GM21723 (cell line): Measurements from ENCODE around the gene TENM4.

Experiments
- ATAC-seq: cut with Tn5 transposase; IDR thresholded peaks from one replicate; pipeline ENCODE4 v1.9.1; 2021; ENCODE audit warnings: mild to moderate bottlenecking, moderate library complexity; ENCODE audit not compliant: unreplicated experiment

The TENM4 gene

DNA sequence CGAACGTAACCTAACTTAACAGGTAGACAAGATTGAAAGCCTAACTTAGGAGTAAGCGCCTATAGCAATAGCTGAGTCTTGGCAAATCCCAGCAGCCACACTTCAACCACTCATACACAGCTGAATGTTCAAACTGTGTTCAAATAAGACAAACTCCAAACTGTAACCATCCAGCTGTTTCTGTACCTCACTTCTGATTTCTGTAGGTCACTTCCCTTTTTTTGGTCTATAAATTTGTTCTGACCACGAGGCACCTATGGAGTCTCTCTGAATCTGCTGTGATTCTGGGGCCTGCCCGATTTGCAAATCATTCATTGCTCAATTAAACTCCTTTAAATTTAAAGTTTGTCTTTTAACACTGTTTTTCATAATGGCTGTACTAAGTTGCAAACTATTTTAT is 8.2 kb upstream of the TENM4 start:
- no peak for ATAC-seq

GRCh38 chr11:79447038-79447786 is 6.4 kb upstream of the TENM4 start:
- no peak for ATAC-seq

- no peak for ATAC-seq
These were observed 4.1 kb upstream of the TENM4 start for GRCh38 chr11:79444923-79445322.

DNA sequence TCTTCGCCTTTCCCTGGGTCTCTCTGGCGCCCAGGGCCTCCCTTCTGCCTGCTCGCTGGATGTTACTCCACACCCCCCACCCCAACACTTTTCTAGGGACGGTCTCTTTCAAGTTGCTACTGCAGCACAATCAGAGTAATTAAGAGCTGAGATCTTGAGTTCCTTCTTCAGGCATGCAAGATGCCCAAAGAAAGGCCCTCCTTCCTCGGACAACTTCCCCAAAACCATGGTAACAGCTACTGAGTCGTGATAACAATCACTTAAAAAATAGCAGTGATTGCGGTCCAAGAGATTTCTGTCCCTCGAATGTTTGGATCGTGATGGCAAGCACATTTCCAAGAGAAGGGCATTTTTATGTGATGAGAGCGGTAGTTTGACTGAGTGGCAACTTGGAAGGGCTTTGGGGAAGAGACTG is 638 bp upstream of the TENM4 start:
- ATAC-seq, result no peak

GRCh38 chr11:79439886-79440570 is 802 bp downstream of the TENM4 start:
- ATAC-seq, result no peak

- no peak for ATAC-seq
These were observed 1.4 kb downstream of the TENM4 start for GRCh38 chr11:79439410-79439885.

DNA sequence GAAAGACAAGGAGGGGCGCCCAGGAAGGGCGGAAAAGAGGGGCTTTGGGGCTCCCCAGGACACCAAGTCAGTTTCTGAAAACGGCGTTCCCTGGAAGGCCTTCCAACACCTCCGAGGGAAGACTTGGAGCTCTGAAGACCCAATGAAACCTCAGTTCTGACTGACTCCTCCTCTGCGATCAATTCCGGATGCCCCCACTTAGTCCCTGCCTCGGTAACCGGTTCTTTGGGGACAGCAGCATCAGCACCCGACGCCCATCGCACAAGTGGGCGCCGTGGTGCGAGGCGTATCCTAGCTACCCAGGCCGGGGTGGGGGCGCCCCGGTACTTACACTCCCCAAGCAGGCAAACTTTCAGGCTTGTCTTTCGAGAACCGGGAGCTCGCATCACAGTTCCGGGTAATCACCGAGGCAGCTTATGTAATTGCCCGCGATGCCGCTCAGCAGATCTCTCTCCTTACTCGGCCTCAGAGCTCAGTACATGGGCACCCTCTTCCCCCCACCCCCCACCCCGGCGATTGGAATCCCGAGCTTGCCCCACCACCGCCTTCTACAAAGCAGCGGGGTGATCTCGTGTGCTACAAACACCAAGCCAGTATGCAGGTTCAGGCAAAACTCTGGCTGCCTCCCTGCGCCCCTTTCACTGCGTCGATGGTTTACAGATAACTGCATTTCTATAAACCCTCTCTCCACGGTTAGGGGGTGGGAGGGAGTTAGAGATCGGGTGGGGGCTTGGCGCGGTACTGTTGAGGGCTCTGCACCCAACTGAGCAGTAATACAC is 2.0 kb downstream of the TENM4 start:
- no peak for ATAC-seq

DNA sequence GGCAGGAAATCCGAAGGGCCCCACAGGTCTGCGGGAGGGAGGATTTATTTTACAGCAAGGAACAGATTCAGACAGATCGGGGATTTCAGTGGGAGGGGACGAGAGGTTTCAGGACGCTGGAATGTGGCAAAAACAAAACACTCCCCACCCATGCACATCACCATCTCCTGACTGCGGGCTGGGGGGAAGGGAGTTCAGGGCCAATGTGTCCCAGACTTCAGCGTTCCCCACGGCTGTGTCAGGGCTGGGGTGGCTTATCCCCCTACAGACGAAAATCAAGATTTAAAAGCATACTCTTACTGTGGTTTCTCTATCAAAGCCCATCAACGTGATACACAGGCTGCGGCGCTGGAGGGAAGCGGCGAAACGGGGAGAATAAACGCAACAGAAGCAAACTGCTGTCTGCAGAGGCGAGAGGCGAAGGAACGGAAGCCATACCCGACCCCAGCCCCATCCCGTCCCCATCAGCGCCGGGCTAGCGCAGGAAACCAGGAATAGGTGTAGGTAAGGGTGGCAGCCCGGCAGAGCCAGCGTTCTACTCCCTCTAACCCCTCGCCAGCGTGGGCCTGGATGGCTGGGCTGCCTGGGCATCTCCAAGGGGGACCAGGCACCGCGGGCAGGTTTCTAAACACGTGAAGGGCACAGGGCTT is 2.7 kb downstream of the TENM4 start:
- ATAC-seq, result no peak

GRCh38 chr11:79437278-79437980 is 3.4 kb downstream of the TENM4 start:
- no peak for ATAC-seq

DNA sequence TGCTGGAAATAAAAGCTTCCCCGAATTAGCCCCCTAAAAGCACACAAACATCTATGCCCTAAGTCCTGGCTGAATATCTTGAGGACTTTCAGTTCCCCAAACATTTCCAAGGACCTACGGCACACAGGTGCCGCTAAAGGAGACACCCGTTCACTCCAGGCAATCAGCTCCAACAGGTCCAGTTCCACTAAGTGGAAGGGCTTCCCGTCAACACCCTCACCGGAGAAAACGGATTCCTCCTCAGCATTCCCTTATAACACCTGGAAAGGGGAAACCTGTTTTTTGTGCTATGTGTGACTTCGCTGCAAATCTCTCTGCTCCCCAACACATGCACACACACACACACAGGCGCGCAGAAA is 3.9 kb downstream of the TENM4 start:
- ATAC-seq, result no peak

- ATAC-seq, result no peak
These were observed 6.5 kb downstream of the TENM4 start for GRCh38 chr11:79434283-79434682.

DNA sequence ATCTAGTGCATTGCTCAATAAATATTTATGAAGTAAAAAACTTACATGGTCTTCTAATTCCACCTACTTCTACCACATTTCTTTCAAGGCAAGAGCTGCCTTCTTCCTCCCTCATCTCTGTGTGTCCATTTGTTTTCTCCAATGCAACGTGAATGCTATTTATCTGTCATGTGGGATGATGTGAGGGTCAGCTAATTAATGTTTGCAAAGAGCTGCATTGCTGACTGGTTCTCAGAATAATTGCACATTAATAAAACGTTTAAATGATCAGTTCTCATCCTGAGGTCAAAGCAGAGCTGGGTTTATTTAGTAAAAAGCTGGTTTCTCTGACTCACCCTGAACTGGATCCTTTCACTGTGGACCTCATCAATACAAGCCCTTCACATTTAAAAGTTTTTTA is 8.7 kb downstream of the TENM4 start:
- ATAC-seq, result no peak

DNA sequence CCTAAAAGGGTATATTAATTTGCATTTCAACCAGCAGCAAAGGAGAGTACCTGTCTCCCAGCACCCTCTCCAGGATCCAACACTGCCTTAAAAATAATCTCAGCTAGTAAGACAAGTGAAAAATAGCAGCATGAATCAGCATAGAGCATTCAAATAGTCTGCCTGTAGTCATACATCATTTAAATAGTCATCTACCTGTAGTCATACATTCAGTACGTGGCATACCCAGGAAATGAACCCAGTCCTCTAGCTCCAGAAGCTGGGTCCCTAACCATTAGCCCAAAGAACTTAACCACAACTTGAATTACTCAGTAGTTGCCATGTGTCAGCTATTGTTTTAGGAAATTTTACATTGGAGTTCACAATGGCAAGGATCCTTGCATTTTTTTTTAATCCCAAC is 9.3 kb downstream of the TENM4 start:
- ATAC-seq, result no peak

DNA sequence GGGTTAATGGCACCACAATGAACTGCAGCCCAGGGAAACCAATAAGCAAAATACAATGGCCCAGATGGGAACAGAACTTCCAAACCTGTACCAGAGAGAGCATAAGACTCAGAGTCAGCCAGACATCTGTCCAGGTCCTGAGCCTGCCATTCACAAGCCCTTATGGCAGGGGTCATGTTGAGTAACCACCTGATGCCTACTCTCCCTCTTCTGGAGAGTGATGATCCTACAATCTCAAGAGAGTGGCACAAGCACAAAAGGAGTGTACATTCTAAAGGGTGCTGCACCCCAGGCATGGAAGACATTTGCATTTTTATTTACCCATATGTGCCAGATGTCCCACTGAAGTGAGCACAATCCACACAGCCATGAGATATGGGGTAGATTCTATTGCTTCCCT is 10.6 kb downstream of the TENM4 start:
- no peak for ATAC-seq

DNA sequence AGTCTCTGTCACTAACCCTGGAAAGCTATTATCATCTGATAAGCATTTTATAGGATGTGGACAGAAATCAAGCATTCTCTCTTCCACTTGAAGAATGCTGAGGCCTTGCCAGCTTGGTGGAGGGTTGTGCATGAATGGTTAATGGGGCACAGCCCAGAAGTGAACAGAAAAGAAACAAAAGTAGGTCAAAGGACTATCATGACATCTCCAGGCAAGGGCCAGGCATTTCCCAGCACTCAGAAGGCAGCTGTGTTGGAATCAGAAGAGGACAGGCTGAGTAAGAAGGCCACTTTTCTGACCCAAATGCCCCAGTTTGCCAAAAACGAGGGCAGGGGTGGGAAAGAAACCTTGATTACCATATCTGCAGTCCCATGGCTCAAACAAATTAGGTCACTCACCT is 12.4 kb downstream of the TENM4 start:
- no peak for ATAC-seq

DNA sequence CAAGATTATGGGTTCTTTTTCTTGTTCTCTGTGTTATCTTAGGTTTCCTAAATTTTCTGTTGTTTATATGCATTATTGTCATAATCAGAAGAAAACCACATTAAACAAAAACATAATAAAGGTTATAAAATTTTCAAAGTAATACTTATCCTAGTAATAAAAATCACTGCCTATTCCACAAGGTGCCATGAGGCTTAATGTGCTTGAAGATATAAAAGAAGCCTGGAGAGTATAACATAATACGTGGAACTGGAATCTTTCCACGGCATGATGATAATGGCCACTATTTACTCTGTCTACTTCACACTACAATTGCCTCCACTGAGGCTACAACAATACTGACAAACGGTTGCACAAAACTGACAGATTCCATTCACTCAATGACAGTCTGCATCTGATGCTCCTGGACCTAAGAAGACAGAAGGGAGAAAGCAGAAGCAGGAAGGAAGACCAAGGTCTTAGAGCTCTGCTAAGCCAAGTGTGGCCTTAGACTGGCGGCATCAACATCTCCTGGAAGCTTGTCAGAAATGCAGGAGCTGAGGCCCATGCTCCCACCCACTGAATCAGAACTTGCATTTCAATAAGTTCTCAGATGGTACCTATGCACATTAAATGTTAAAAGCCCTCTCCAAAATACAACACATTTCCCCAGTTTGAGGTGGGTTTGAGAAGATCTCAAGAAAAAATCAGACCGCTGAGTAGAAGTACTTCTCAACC is 13.1 kb downstream of the TENM4 start:
- ATAC-seq, result no peak

DNA sequence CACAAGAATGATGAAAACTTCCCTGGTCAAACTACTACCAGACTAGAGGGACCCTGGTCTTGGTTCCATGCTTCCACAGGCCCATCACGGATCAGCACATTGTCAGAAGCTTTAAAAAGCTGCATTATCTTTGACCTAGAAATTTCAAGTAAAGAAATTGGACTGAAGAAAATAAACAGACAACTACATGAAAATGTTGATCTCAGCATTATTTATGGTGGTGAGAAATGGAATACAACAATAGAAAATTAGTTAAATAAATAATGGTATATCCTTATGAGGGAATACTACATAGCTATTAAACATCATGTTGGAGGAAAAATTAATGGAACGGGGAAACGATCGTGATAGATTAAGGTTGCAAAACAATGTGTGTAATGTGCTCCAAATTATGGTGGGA is 13.7 kb downstream of the TENM4 start:
- no peak for ATAC-seq

DNA sequence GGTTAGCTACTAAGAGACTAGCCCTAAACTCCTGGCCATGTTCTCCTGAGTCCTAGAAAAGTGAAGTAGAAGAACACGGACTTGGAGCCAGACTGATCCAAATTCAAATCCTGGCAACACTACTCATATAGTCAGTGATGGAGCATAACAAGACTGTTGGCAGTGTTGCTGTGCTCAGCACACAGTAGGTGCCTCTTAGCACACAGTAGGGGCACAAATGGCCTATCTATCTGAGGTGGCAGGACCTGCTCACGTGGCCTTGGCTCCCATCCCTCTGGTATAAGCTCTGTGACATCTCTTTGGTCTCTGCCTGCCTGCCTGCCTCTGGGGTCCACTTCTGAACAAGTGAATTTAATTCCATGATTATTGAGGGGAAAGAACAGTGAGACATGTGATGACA is 15.4 kb downstream of the TENM4 start:
- no peak for ATAC-seq

- ATAC-seq, result no peak
These were observed 17.1 kb downstream of the TENM4 start for GRCh38 chr11:79423736-79424135.

GRCh38 chr11:79422866-79423265 is 18.0 kb downstream of the TENM4 start:
- no peak for ATAC-seq
